HG03575 (cell line): ENCODE data around the gene BBC3.
"Not testable (repeated sequence)": the region's sequence is repeated elsewhere in the genome, so short reads cannot be mapped to it uniquely, and the experiment has no call there.

Source experiments
- ATAC-seq: cut with Tn5 transposase; IDR thresholded peaks from one replicate; pipeline ENCODE4 v1.9.1; 2021; ENCODE audit not compliant: unreplicated experiment, insufficient number of reproducible peaks, low FRiP score; ENCODE audit errors: extremely low read depth

BBC3 gene

GRCh38 chr19:47260476-47260875 lies 29.5 kb upstream of the BBC3 start:
- ATAC-seq: no peak

GRCh38 chr19:47258895-47259555 lies 28.0 kb upstream of the BBC3 start:
- ATAC-seq: no peak

GRCh38 chr19:47258434-47258833 lies 27.4 kb upstream of the BBC3 start:
- no peak for ATAC-seq

GRCh38 chr19:47257411-47258169 lies 26.6 kb upstream of the BBC3 start:
- ATAC-seq: no peak

GRCh38 chr19:47256693-47257410 lies 25.9 kb upstream of the BBC3 start:
- ATAC-seq: no peak

- no peak for ATAC-seq
Observed at GRCh38 chr19:47255879-47256692, 25.1 kb upstream of the BBC3 start, which contains the start of gene CCDC9. Gene CCDC9, plus strand, starts transcription at chr19:47256525. Its CDS starts 1,876 bp downstream, at chr19:47258401.

- no peak for ATAC-seq
Observed at GRCh38 chr19:47253970-47254369, 23.0 kb upstream of the BBC3 start.

- ATAC-seq: no peak
Observed at GRCh38 chr19:47253467-47253881, 22.5 kb upstream of the BBC3 start.

GRCh38 chr19:47253016-47253415 lies 22.0 kb upstream of the BBC3 start:
- not testable (repeated sequence) for ATAC-seq

GRCh38 chr19:47247308-47247990 lies 16.4 kb upstream of the BBC3 start:
- ATAC-seq: no peak

- ATAC-seq: no peak
Observed at GRCh38 chr19:47243776-47244547, 13.0 kb upstream of the BBC3 start.

- no peak for ATAC-seq
Observed at GRCh38 chr19:47243364-47243775, 12.4 kb upstream of the BBC3 start.

- ATAC-seq: no peak
Observed at GRCh38 chr19:47241919-47242577, 11.0 kb upstream of the BBC3 start.

- no peak for ATAC-seq
Observed at GRCh38 chr19:47240996-47241918, 10.3 kb upstream of the BBC3 start.

GRCh38 chr19:47240556-47240955 lies 9.6 kb upstream of the BBC3 start:
- no peak for ATAC-seq

- no peak for ATAC-seq
Observed at GRCh38 chr19:47239610-47240296, 8.8 kb upstream of the BBC3 start.
